ACHN (cell line): ENCODE results near the gene PTPRK.

Experiments
- DNase-seq: peaks from one replicate; pipeline ENCODE4 v3.0.0-alpha.2; 2015
- in situ Hi-C: cut with HindIII; loops from 2 replicates; pipeline ENCODE4 v1.10.0; 2017; ENCODE audit warnings: low sequenced_read_pairs, low pct_ligation_motif_present, low pct_unique_long_range_greater_than_20kb

Gene PTPRK

DNA sequence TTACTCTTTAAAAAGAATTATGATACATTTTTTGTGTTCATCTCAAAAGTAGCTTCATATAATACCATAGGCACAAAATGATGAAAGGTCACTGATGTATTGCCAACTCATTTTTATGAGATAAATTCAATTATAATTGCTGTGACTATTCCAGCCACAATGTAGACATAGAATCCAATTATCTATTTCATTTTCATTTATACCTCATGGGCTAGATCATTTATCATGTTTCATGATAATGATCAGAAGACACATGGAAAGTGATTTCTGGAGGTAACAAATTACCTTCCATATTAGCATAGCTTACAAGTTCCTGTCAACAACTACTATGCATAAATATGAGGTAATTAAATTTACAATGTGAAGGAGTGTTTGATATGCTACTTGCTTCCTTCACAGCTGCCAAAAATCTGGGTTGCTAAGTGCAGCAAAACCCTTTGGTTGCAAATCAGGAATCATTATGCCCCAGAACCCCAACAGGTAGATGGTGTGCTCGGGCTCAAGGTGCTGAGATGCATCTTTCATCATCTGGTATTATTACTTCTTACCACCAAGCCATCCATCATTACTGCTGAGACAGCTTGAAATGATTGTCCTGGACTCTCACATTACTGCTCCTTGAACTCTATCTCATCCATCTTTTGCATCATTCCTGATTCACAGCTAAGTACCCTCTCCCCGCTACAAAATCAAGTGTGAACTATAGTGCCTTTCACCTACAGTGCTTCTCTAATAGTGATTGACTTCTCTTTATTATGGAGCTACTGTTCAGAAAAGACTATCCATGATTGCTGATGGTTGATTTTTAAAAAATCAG lies 313.6 kb downstream of the PTPRK start:
- no peak for DNase-seq
- in situ Hi-C loops, result no loop called here

DNA sequence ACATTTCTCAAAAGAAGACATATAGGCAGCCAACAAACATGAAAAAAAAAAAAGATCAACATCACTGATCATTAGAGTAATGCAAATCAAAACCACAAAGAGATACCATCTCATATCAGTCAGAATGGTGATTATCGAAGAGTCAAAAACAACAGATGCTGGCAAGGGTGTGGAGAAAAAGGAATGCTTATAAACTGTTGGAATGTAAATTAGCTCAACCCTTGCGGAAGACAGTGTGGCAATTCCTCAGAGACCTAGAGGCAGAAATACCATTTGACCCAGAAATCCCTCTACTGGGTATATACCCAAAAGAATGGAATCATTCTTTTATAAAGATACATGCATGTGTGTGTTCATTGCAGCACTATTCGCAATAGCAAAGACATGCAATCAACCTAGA lies 315.8 kb downstream of the PTPRK start:
- in situ Hi-C loops, result no loop called here
- no peak for DNase-seq

DNA sequence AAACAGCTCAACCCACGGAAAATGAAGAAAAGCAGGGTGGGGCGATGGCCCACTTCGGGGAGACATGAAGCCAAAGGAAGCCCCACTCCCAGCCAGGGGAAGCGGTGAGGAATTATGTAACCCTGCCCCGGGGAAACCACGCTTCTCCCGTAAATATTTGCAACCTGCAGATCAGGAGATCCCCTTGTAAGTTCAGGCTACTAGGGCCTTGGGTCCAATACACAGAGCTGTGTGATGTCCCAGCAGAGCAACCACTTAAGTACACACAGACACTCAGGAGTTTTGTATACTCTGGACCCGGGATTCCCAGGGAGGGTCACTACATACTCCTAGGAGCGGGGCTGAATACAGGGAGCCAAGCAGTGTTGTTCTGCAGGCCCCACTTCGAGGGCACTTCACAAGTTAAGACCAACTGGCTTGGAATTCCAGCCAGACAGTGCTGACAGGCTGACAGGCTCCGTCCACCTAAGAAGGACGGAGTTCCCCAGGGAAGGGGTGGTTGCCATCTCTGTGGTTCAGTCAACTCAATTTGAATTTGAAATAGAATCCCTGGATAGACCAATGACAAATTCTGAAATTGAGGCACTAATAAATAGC lies 318.1 kb downstream of the PTPRK start:
- in situ Hi-C loops, result no loop called here
- DNase-seq, result no peak

- in situ Hi-C loops, result no loop called here
- no peak for DNase-seq
Observed at GRCh38 chr6:128200789-128201188, 319.6 kb downstream of the PTPRK start.

GRCh38 chr6:128199461-128199860 lies 320.9 kb downstream of the PTPRK start:
- in situ Hi-C loops, result no loop called here
- no peak for DNase-seq

DNA sequence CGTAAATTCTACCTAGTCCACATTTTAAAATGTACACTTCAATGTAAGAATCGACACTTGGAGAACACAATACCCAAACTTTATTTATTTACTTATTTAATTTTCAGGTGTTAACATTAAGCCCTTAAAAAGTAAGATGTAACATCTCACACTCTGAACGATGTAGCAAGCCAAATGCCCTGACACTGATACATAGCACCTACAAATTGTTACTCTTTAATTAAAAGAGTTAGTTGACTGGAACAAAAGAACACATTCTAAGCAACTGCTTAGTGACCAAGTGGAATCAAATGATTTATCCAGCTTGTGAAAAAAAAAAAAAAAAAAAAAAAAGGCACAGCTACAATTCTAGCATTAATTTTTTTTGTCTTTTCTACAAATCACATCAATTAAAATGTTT lies 327.4 kb downstream of the PTPRK start:
- in situ Hi-C loops, result no loop called here
- no peak for DNase-seq

DNA sequence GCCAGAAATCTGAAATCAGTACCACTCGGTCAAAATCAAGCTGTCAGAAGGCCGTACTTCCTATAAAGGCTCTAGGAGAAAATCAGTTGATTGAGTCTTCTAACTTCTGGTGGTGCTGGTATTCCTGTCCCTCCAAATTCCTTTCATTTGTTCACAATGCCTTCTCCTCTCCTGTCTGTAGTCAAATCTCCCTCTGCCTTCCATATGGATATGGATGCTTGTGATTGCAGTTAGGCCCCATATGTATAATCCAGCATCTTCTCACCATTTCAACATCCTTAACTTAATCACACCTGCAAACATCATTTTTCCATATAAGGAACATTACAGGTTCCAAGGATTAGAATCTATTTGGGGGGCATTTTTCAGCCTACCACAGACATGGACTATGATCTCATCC lies 331.7 kb downstream of the PTPRK start:
- no peak for DNase-seq
- in situ Hi-C loops, result no loop called here

- no peak for DNase-seq
- in situ Hi-C loops, result no loop called here
Observed at GRCh38 chr6:128186729-128187128, 333.7 kb downstream of the PTPRK start.

DNA sequence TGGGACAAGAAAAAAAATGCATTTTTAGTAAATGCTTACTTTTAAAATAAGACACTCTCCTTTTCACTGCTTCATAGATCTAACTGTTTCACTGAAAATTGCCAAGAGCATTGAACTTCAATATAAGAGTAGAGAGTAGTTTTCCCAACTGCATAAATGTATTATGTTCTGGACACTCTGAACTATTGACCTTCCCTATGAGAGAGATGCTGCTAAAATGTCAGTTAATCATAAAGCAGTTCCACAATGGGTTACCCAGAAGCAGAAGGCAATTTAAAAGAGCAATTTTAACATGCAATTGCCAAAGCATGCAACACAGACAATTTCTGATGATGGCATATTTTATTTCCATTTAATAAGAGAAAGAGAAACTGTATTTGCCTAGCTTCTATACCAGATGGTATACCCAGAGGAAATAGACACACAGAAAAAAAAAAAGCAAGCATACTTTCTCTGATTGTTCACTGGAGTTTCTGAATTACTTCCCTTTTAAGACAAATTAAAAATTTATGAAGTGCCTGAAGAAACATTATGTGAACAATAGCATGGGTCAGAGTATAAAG lies 340.4 kb downstream of the PTPRK start:
- DNase-seq, result no peak
- in situ Hi-C loops, result no loop called here

- in situ Hi-C loops, result no loop called here
- DNase-seq, result peak; percentile 13
Observed at GRCh38 chr6:128174724-128175123, 345.7 kb downstream of the PTPRK start.

DNA sequence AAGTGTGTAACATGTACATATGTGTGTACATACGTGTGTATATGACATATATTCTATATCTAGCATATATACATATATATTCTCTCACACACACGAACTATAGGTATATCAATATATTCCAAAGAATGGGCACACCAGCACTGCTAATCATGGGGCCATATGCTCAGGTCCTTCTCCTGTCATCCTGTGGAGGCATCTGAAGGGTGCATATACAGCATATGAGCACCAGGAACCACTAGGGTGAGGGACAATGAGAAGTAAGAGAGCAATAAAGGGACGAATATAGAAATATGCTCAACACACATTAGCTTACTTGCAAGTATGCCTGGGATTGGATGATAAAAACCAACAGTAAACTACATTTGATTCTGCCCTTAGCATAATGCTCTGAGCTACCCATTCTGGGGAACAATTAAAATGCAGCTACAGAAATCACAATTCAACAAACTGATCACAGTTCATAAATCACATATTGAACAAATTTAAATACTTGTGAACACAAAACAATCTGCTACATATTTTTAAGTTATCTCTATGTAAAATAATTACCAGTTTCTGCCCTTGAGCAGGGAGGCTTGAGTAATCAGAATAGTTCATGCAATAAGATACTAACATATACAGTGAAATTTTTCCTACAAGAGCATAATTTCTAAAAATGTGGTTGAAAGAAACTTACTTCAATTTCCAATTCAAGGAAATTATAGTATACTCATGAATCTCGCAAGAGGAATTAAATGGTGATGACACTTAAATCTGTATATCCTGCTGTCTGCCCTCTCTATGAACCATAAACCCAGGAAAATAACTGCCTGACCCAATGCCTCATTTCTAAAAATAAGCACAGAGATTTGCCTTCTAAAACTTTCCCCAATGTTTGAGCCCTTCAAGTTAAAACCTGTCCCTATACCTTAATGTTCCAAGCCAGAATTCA lies 347.4 kb downstream of the PTPRK start:
- in situ Hi-C loops, result no loop called here
- DNase-seq, result no peak

DNA sequence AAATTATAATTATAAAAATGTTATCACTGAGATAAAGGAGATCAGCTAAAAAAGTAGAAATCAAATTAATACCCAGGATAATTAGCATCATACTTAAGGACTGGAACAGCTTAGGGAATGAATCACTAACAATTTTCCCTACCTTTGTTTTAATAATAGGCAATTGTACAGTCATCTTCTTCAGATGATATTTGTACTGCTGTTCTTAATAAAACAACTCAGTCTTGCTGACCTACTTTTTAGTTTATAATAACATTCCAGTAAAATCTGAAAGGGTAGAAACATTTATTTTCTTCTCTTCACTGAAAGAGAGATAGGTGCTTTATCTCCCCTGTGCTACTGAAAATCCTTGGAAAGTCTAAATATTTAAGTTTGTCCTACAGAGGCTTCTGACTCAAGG lies 348.3 kb downstream of the PTPRK start:
- in situ Hi-C loops, result no loop called here

GRCh38 chr6:128171182-128171581 lies 349.2 kb downstream of the PTPRK start:
- no peak for DNase-seq
- in situ Hi-C loops, result no loop called here

More for the DNA sequence above, 348.3 kb downstream of the PTPRK start:
- no peak for DNase-seq

- DNase-seq, result no peak
- in situ Hi-C loops, result no loop called here
Observed at GRCh38 chr6:128168244-128168643, 352.2 kb downstream of the PTPRK start.

GRCh38 chr6:128167552-128167951 lies 352.8 kb downstream of the PTPRK start:
- DNase-seq, result no peak
- in situ Hi-C loops, result no loop called here

DNA sequence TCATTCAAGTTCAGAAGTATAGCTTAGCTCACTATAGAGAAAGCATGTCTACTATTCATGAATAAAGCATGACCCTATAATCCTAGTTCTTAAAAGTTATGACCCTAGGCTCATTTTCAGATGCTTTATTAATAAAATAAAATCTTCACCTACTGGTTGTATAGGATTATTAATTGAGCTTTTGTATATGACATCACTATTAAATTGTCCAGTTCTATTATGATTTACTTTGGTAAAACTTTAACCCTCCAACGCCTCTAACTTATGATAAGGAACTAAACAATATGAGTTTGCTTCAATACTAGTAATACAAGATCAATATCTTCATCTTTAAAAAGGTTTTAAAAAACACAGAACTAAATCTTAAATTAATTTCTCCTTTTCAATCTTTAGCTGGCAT lies 356.1 kb downstream of the PTPRK start:
- DNase-seq, result no peak
- in situ Hi-C loops, result no loop called here

DNA sequence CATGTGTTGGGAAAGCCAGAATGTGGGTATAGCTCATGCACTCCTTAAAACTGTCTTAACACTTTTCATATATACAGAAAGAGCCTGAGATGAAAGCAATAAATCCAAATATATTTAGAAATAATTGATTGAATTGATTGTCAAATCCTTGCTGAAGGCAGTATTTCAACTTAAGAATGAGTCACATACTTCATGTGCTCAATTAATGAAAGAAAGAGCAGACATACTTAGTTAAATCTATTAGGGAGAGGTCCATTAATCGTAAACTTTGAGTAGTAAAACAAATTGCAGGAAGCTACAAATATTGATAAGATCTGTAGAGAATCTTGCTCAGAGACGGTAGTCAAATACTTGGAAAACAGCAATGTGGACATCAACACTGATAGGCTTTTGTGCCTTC lies 358.0 kb downstream of the PTPRK start:
- no peak for DNase-seq
- in situ Hi-C loops, result no loop called here

DNA sequence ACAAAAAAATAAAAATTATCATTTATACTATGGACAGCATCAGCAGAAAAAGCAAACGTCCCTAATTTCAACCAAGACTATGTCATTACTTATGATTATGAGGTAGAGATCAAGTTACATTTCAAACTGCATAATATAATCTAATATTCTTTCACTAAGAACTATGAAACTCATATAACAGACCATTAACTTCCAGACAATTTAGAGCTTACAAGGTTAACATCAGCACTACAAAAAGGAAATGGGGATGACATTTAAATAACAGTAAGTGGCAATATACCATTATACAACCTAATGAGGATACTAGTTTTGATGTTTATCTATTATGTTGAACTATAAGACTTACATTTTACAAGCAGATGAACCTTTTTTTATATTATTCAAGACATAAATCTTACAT lies 358.6 kb downstream of the PTPRK start:
- DNase-seq, result no peak
- in situ Hi-C loops, result no loop called here

DNA sequence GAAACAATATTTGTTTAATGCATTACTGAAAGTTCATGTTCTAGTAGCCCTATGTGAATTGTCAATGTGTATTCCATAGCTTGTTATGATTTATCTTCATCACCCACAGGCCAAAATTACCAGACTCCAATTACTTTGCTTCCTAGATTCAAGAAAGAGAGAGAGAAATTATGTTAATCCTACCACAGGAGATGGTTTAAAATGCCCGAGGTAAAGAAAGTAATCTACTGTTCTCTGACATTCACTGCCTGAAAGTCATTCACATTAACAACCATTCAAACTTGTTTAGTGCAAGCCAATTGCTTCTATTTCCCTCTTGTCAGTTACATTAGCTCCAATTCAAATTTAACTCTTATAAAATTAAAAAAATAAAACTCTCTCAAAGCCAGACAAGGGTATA lies 359.1 kb downstream of the PTPRK start:
- in situ Hi-C loops, result no loop called here
- no peak for DNase-seq
